ENCODE results near the gene PYROXD2.

PYROXD2 gene

DNA sequence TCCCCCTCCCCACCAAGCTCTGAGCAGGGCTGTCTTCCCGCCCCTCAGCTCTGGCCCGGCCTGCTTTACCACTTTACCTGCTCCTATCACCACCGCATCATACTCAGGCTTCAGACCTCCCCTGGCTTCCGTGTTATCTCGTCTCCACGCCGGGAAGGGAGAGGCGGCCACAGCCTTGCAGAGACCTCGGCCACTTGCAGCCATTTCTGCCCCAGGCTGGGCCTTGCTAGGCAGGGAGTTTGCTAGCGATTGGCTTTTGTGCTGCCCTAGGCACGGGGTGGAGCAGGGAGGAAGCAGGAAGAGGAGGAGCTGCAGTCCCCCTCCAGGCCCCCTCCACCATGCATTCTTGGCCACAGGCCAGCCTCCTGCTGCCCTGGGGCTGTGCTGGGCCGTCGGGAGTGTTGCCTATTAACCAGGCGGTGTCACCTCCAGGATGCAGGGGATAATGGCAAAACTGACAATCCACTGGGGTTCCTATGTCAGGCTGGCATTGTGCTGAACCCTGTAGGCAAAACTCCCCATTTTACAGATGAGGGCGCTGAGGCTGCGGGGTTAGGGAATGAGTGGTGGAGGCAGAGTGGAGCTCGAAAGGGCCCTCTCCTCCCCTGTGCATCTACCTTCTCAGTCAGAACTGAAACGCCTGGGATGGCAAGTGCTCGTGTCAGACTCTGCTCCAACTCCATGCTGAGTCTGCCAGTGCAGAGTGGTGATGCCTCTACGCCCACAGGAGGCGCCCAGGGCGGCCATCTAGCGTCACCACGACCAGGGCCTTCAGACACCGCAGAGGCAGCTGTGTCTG lies at the start of gene PYROXD2:
Gene PYROXD2, minus strand, starts transcription at position 251 of the 799 bp plus-strand sequence. Its CDS starts 47 bp downstream, at position 204.
- peak; percentile 65 for DNase-seq

DNA sequence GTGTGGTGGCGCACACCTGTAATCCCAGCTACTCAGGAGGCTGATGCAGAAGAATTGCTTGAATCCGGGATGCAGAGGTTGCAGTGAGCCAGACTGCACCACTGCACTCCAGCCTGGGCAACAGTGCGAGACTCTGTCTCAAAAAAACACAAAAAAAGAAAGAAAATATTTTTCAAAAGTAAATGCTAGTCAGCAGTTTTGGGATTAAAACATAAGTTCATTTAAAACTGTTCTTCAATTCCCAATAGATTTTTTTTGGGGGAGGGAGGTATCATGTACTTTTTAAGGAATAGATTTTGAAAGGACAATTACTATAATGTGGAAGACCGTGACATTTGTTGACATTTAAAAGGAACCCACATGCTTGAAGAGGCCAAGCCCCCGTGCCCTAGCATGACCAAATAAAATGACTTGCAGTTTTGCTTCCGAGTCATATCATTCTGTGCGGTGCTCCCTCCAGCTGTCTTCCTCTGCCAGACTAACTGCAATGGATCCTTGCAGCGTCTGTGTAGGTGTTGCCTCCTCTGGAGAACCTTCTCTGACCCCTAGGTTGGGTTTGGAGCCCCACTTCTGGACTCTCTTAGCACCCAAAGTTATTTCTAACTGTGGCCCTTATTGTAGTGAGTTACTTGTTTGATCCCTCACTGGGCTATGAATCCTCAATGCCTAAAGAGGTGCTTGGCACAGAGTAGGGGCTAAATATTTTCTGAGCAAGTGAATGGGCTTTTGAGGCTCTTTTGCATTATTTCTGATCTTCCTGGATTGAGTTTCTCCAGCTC lies 49.2 kb upstream of the PYROXD2 start:
- DNase-seq: no peak

DNA sequence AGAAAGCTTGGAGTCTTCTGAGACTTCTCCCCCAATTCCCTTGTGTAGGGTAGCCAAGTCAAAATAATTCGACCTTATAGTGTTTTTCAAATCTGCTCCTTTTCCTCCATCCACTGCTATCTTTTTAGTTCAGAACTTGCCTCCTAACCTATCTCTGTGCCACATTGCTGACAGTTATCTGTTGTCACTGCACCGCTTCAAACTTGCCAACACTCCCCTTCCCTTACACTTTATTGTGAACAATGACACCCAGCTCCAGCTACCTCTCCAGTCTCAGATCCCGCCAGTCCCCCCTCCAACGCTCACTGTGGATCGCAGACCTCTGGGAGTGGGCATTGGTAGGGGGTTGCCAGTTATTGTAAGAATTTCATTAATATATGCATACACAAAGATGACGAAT lies 48.0 kb upstream of the PYROXD2 start:
- DNase-seq: no peak

DNA sequence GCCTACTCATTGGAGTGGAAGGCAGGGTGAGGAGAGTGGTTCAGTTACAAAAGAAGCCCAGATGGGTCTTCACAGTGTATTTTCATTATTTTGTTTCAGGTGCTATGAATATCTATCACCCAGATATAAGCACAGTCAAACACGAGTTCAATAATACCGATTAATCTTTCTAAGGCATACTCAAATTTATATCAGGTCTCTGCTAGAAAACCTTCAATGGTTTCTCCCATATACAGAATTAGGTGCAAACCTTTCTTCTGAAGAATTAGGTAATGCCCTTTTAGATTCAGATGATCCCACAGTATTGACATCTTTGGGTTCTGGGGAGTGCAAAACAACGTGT lies 46.5 kb upstream of the PYROXD2 start:
- no peak for DNase-seq

DNA sequence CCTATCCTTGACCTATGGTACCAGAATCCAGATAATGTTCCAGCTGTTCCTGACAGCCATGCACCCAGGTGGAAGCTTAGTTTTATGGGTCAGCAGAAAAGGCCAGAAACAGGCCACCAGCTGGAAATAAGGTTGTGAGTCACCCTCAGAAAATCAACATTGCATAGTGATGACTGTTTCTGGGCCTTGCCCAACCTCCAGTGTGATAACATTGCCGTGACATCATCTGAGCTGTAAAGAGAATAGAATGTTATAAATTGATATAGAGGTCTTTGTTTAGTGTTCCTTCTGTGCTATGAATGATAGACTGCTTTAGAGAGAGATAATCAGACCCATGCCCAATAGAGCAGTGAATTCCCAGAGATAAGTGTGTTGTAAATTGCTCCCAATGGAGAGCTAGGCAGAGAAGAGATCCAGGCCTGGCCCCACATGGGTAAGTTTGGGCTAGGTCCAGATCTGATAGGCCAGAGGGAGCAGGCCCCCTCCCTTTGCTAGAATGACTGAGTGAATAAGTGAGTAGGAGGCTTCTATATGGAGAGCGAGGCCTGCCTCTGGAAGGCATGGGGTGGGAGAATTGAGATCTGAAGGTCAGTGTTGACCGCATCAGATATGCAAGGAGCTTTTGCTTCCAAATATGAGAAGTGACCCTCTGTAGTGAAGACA lies 46.0 kb upstream of the PYROXD2 start:
- DNase-seq: no peak

DNA sequence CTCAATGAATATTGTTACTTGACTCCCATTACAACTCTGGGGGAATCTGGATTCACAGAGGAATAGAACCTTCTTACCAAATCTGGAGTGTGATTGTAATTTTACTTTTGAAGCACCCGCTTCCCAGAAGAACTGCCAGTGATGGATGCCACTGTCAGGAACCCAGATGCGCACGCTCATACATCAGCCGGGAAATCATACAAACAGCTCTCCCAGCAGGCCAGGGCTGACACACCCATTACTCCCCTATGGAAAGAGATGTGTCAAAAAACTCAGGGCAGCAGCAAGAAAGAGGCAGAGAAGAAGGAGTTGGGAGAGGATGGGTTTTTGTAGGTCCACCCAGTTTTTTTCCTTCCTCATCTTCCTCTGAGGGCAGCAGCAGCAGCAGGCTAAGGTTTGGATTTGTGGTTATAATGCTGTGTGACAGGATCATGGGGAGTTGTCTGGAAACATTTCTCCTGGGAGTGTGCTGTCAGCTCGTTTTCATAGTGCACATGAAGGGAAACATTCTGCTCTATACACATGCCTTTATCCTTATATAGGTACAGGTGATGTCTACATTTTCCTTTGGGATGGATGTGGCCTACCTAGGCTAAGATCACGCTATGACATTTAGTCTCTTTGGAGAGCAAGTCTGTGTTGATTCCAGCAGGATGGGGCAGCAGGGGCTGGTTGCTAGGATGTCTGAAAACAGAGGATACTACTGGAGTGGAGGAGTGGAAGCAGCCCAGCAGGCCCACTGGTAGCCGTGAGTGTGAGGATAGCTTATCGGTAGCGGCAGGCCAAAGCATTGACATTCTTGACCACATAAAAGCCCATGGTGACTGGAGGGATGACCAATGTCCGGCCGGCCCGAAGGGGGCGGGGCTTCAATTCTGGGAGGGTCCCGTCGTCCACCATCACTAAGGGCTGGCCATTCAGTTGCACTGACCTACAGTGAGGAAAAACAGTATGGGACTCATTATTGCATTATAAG lies 44.1 kb upstream of the PYROXD2 start:
- DNase-seq: no peak

DNA sequence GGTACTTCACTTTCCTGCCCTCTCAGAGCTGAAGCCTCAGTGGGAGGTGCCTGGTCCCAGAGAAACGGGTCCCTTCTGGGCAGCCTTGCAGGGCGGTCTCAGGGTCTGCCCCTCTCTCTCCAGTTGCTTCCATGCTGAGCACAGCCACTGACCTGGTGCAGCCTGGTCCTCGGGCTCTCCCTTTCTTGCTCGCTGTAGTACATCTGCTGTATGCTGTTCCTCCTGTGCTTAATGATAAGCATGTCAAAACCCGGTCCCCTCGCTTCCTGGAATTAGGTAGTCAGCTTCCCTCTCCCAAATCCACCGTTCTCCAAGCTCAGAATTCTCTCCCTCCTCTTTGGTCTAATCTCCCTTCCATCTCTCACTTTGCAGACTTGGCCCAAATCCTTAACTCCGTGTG lies 42.7 kb upstream of the PYROXD2 start:
- DNase-seq: no peak

DNA sequence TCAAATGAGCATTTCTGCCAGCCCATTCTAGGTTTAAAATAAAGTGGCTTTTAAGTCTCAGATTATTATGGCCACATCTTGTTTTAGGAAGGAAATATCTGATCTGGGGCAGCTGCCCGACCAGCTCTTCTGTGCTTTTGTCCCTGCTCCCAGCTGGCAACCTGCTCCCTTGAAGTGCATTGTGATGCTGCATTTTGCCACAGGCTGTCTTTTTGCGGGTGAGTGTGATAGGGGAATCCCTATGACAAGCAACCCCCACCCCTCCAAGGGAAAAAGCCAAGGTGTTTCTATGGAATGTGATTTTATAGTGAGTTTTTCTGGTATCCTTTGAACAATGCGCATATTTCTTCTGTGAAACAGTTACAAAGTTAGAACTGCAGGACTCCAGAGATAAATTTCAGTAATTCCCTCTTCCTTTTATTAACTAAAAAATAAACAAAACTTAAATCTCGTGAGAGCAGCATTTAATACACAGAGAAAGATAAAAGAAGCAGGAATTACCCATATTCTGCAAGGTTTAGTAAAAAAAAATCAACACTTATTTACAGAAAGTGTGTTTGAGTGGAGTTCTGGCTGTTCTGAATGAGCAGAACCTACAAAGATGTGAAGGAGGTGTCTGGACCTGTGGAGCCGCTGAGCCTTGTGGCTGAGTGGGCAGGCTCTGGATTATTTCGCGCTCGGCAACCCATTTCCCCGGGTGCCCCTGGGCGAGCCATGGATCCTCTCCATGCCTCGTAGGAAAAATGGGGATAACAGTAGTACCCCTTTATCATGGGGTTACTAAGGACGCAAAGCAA lies 41.9 kb upstream of the PYROXD2 start:
- no peak for DNase-seq

DNA sequence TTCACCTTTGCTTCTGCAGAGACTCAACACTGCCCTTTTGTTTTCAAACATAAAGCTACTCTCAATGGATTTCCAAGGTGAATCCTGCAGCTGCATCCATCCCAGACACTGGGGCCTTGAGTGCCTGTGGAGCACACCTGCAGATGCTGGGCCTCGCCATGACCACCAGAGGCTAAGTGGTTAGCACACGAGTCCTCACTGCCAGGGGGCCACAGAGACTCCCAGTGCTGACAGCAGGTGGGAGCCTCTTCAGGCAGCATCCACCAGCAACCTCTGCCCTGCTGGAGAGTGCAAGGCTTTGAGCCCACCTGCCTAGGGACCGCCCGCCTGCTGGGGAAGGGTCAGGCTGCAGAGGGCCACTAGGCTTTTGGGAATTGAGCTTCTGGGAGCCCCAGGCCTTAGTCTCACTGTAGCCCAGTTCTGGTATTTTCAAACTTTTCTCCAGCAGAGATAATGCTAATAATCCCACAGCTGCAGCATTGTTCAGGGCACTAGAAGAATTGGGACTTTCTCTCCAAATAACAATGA lies 41.1 kb upstream of the PYROXD2 start:
- no peak for DNase-seq

DNA sequence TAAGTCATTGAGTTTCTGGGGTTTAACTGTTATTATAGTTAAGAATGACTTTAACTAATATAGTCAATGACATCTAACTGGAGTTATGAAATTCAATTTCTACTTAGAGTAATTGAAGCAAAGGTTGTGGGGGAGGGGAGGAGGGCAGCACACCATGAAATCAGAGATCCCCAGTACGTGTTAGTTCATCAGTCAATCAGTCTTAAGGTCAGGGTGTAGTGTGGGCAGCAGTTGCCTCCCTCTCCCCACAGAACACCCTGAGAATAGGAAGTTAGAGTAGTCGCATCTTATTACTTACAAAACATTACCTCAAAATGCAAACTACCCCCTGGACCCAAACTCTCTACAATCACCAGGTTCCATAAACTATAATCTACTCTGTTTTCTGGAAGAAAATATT lies 38.7 kb upstream of the PYROXD2 start:
- no peak for DNase-seq

DNA sequence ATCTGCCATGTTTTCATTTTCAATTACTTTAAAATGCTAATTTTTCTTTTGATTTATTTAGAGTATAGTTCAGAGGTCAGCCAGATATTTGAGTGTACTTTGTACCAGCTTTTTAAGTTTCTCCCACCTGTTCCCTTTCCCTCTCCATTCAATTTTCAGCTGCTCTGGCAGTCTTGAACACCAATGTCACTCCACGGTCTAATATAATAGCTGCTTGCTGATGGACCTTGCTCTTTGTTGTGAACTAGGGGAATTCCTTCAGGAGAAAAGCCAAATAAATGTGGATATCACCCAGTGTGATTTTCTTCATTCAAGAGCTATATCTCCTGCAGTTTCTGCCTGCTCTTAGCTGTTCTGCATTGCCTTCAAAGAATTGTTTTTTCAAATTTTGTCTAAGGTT lies 35.6 kb upstream of the PYROXD2 start:
- no peak for DNase-seq

DNA sequence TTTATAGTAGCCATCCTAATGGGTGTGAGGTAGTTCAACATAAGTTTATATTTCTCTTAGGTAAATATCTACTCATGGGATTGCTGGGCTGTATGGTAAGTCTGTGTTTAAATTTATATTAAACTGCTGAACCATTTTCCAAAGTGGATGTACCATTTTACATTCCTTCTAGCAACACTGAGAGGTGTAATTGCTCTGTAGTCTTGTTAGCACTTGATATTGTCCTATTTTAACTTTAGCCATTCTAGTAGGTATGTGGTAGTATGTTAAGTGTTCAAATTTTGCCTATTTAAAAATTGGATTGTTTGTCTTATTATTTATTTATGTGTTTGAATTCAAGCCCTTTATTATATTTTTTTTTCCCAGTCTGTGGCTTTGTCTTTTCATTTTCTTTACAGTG lies 34.3 kb upstream of the PYROXD2 start:
- DNase-seq: no peak

DNA sequence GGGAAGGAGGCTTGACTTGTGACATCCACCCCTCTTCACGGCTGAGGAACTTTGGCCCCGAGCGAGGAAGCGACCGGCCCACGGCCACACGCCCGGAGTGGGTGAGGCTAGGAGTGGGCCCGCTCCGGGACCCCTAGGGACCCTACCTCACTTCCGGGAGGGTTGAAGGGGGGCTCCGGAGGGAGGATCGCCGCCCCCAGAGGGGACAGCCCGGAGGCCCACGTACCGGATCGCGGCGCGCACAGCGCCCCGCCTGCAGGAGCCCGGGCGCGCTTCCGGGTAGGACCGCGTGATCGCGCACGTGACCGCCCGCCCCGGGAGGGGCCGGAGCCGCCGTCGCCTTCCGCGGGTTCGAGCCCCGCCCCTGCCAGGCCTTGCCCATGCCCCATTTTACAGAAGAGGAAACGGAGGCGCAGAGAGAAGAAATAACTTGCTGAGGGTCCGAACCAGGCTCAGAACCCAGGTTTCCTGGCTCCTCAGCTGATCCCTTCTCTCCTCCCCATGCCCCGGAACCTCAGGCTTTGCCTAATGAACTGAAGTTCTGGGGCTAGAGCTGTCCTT lies 31.8 kb upstream of the PYROXD2 start, which contains the start of gene HPS1:
Gene HPS1, minus strand, starts transcription at position 275 of the 561 bp plus-strand sequence. CDS start 3,695 bp downstream, outside the sequence.
- peak; percentile 4 for DNase-seq

DNA sequence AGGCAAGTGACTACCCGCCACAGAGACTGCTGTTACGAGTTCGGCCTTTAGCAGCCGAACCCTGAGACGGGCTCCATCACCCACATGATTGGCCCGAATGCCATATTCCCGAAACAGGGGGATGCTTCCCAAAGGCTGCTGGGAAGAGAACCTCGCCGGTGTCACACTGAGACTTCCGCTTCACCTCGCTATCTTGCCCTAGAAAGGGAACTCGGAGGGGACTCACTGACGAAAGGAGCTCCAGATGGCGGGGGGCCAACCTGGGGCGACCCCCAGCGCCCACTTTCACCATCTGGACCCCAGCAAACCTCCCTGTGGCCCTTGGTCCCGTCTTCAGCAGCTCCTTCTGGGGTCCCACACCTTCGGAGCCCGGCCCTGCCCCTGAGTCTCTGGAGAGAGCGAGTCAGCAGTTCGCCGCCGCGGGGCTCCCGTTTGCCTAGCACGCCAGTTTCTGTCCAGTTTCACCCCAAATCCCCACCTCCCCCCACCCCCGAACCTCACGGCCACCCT lies 31.2 kb upstream of the PYROXD2 start:
- DNase-seq: no peak

DNA sequence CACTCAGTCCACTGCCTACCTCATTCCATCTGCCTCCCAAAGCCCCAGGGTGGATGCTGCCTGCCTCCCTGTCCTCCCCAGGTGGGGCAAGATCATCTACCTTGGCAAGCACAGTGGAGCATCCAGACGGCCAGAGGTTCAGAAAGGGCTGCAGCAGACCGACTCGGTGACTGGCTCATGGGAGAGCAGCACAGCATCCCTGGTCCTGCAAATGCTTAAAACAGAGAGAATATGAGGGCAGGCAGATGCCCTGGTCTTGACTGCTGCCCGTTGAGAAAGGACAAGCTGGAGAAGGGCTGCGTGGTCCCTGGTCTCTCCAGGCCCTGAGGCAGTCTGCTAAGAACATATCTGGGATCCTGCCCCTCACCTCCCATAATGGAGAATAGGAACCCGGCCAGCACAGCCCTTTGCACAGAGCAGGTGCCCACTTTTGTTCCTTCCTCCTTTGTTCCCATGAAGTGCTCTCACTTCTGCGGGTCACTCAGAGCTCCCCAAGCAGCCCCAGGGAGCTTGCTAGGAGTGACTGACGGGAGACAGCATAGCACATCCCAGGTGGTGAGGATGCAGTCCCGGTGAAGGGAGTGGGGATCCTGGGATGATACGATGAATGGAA lies 30.3 kb upstream of the PYROXD2 start:
- DNase-seq: no peak

DNA sequence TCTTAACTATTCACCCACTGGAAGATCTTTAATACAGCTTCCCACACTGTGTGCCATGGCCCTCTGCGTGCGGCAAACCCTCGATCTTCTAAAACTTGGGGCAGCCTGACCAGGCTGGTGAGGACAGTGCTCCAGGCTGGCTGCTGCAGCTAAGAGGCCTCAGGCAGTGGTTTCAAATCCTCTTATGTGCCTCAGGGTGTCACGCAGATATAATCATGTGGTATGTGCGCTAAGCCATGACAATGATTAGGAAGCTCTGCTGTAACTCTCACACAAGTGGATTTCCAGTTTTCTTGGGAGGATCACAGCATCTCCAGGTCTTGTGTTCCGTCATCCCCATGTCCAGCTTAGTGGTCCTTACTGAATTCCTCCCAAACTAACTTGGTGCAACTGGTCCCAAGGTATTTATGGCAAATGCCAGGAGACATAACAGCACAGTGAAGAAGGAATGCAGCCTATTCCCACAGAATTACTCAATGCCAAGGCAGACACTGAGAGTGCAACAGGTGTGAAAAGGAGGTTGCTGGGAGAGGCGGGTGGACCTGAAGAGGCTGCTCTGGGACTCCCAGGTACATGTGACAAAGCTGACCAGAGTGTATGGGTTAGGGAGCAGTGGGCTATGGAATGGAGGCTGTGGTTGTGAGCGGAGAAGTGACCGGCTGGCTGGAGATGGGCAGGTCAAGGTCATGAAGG lies 29.5 kb upstream of the PYROXD2 start:
- DNase-seq: no peak

DNA sequence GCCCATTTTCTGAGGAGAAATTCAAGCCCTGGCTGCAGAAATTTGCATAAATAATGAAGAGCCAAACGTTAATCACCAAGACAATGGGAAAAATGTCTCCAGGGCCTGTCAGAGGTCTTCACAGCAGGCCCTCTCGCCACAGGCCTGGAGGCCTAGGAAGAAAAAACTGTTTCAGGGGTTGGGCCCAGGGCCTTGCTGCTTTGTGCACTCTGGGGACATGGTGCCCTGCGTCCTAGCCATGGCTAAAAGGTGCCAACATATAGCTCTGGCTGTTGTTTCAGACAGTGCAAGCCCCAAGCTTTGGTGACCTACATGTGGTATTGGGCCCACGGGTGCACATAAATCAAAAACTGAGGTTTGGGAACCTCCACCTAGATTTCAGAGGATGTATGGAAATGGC lies 23.7 kb upstream of the PYROXD2 start:
- DNase-seq: no peak

DNA sequence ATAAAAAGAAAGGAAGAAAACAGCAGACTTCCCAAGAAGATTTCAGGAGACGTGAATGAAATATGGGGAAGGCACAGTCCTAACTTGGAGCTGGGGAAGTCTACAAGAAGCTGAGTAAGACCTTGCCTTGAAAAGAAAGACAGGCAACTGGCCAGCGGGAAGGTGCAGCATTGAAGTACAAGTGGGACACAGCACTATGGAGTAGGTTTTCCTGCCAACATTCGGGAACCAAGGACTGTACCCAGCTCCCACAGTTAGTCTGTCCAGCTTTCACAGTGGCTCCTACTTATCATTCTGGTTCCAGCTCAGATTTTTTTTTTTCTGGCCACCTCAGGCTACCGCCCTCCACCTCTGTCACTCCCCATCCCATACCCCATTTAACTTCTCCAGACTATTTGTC lies 21.7 kb upstream of the PYROXD2 start:
- DNase-seq: no peak

DNA sequence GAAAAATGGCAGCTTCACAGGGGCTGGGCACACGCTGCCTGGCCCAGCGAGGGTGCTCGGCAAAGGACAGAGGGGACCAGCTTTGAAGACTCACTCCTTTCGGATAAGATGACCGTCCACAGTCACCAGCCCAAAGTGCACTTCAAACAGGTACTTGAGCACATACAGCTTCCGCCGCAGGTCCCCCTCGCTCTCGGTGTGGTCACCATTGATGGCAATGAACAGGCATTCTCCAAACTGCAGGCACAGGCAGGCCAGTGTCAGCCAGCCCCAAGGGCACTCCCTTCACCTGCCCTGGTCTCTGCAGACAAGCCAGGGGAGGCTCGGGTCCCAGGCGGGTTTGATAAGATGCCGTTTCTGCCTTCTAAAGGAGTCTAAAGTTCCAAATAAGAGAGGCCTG lies 20.2 kb upstream of the PYROXD2 start:
- no peak for DNase-seq

Measured in COR-L47 (cell line).